Neutrophil (primary cell): ENCODE results near the gene TSPAN7.

ENCODE experiments used
- H3K27ac ChIP-seq: fragments of 200-600 bp; sonication (generic); 2 replicates; pipeline ENCODE4 v1.5.1; 2016; ENCODE audit warnings: mild to moderate bottlenecking, moderate library complexity
- H3K27me3 ChIP-seq: fragments of 200-600 bp; sonication (generic); 2 replicates; pipeline ENCODE4 v1.6.0; 2016; ENCODE audit warnings: mild to moderate bottlenecking
- H3K36me3 ChIP-seq: fragments of 200-600 bp; sonication (generic); 2 replicates; pipeline ENCODE4 v1.5.1; 2017
- H3K4me1 ChIP-seq, 2 experiments: fragments of 200-600 bp in 1 of 2; sonication (generic) in 1 of 2; 1 replicate in 1 of 2; 2 replicates in 1 of 2; pipeline versions ENCODE4 v1.5.1 to v1.6.1; 2013 to 2016; ENCODE audit warnings: low read depth in 1 of 2, low read length in 1 of 2, mild to moderate bottlenecking in 1 of 2, moderate library complexity in 1 of 2; ENCODE audit not compliant: control insufficient read depth in 1 of 2, insufficient read depth in 1 of 2
- H3K4me3 ChIP-seq, 2 experiments: fragments of 200-600 bp in 1 of 2; sonication (generic) in 1 of 2; 1 replicate in 1 of 2; 2 replicates in 1 of 2; pipeline ENCODE4 v1.5.1; 2013 to 2016; ENCODE audit warnings: low read depth in 1 of 2, low read length in 1 of 2, mild to moderate bottlenecking in 1 of 2, moderate library complexity in 1 of 2
- H3K9me3 ChIP-seq: fragments of 200-600 bp; sonication (generic); 2 replicates; pipeline ENCODE4 v1.5.1; 2016
- CTCF ChIP-seq: fragments of 200-600 bp; sonication (generic); IDR thresholded peaks from 2 replicates; pipeline ENCODE4 v1.5.1; 2016; ENCODE audit warnings: antibody characterized with exemption

The TSPAN7 gene

DNA sequence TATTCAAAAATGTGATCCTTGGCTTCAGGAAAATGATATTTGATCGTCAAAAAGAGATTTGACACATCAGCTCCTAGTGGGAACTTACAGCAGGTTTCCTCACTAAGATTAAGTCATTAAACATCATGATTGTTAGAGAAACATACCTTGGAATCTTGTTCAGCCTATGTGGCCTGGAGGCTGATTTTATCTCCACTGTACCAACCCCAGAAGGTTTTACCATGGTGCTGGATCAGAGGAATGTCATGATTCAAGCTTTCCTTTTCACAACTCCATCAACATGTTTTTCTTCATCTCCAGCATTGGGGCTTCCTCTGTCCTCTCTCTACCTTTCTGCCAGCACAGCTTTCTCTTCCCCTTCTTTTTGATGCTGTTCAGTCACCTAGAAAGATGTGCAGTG, 171.5 kb downstream of the TSPAN7 start:
- no peak for TF ChIP-seq CTCF
- Histone ChIP-seq H3K4me3 (no peak overlapping the region), H3K27me3 (no peaks in the 10 kb centered on the region), H3K9me3 (no peaks in the 10 kb centered on the region), H3K36me3 (no peaks in the 10 kb centered on the region), H3K4me1 (no peaks in the 10 kb centered on the region), H3K27ac (no peak overlapping the region)
